HG02885 (cell line): ENCODE measurements around the gene OR5K4.

ENCODE experiments used
- ATAC-seq: cut with Tn5 transposase; IDR thresholded peaks from one replicate; pipeline ENCODE4 v1.9.1; 2021; ENCODE audit warnings: mild to moderate bottlenecking; ENCODE audit not compliant: unreplicated experiment, poor library complexity

The OR5K4 gene

GRCh38 chr3:98353554-98353953 lies at the start of gene OR5K4:
OR5K4 (plus strand) TSS chr3:98353854; CDS start chr3:98353854, 0 bp downstream.
- ATAC-seq, result no peak

GRCh38 chr3:98322101-98322500 lies 31.6 kb upstream of the OR5K4 start:
- no peak for ATAC-seq

- ATAC-seq, result no peak
These were observed 31.0 kb upstream of the OR5K4 start for GRCh38 chr3:98322686-98323085.

- no peak for ATAC-seq
These were observed 30.2 kb upstream of the OR5K4 start for GRCh38 chr3:98323425-98323824.

- no peak for ATAC-seq
These were observed 28.6 kb upstream of the OR5K4 start for GRCh38 chr3:98325055-98325454.

- no peak for ATAC-seq
These were observed 27.4 kb upstream of the OR5K4 start for GRCh38 chr3:98326105-98326893.

- peak; percentile 71 for ATAC-seq
These were observed 26.7 kb upstream of the OR5K4 start for GRCh38 chr3:98326945-98327344.

- no peak for ATAC-seq
These were observed 24.7 kb upstream of the OR5K4 start for GRCh38 chr3:98328933-98329332.

- peak; percentile 60 for ATAC-seq
These were observed 24.1 kb upstream of the OR5K4 start for GRCh38 chr3:98329392-98330124.

GRCh38 chr3:98331329-98331728 lies 22.3 kb upstream of the OR5K4 start:
- no peak for ATAC-seq

GRCh38 chr3:98333989-98334606 lies 19.6 kb upstream of the OR5K4 start:
- ATAC-seq, result peak; percentile 87

GRCh38 chr3:98339031-98339430 lies 14.6 kb upstream of the OR5K4 start:
- no peak for ATAC-seq

GRCh38 chr3:98341758-98342157 lies 11.9 kb upstream of the OR5K4 start:
- ATAC-seq, result no peak

- ATAC-seq, result no peak
These were observed 9.8 kb upstream of the OR5K4 start for GRCh38 chr3:98343647-98344507.

GRCh38 chr3:98350082-98350481 lies 3.6 kb upstream of the OR5K4 start:
- no peak for ATAC-seq

GRCh38 chr3:98359250-98359649 lies 5.6 kb downstream of the OR5K4 start:
- ATAC-seq, result no peak

- ATAC-seq, result peak; percentile 82
These were observed 6.5 kb downstream of the OR5K4 start for GRCh38 chr3:98359993-98360675.

- ATAC-seq, result no peak
These were observed 7.0 kb downstream of the OR5K4 start for GRCh38 chr3:98360681-98361080.

GRCh38 chr3:98361289-98361688 lies 7.6 kb downstream of the OR5K4 start:
- ATAC-seq, result peak; percentile 52
